GM18907 (cell line): ENCODE results near the gene POLQ.
"Not testable (repeated sequence)": the region's sequence is repeated elsewhere in the genome, so short reads cannot be mapped to it uniquely, and the experiment has no call there.

Experiments used
- ATAC-seq: cut with Tn5 transposase; IDR thresholded peaks from one replicate; pipeline ENCODE4 v1.9.1; 2021; ENCODE audit warnings: mild to moderate bottlenecking, moderate library complexity; ENCODE audit not compliant: unreplicated experiment

POLQ gene

DNA sequence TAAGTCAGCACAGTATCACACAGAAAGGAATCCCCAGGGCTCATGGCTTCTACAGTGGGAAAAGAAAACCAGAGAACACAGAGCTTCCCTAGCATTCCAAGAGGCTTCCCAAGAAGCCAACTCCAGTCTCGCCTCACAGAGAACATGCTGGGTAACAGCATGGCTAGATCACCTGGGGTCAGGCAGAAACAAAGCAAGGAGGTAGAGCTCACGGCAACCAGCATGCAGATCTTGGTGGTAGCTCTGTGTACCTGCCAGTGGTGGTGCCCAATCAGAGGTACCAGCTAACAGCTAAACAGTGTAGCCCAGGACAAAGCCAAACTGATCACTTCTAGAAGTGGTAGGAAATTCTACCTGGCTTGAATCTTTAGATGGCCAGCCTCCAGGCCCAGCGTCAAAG, 31.3 kb downstream of the POLQ start:
- ATAC-seq, result no peak

GRCh38 chr3:121508389-121508788, 37.4 kb downstream of the POLQ start:
- no peak for ATAC-seq

GRCh38 chr3:121505256-121505655, 40.5 kb downstream of the POLQ start:
- ATAC-seq, result no peak

DNA sequence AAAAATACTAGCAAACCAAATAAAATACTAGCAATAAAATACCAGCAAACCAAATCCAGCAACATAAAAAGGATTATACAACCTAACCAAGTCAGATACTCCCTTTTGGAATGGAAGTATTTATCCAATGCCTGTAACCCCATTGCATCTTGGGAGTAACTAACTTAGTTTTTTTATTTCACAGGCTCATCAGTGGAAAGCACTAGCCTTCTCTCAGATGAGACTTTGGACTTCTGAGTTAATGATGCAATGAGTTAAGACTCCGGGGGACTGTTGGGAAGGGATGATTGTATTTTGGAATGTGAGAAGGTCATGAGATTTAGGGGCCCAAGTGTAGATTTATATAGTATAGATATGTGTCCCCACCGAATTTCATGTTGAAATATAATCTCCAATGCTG, 41.2 kb downstream of the POLQ start:
- no peak for ATAC-seq

- no peak for ATAC-seq
These were observed 49.0 kb downstream of the POLQ start for GRCh38 chr3:121496786-121497185.

- no peak for ATAC-seq
These were observed 52.4 kb downstream of the POLQ start for GRCh38 chr3:121493431-121493830.

DNA sequence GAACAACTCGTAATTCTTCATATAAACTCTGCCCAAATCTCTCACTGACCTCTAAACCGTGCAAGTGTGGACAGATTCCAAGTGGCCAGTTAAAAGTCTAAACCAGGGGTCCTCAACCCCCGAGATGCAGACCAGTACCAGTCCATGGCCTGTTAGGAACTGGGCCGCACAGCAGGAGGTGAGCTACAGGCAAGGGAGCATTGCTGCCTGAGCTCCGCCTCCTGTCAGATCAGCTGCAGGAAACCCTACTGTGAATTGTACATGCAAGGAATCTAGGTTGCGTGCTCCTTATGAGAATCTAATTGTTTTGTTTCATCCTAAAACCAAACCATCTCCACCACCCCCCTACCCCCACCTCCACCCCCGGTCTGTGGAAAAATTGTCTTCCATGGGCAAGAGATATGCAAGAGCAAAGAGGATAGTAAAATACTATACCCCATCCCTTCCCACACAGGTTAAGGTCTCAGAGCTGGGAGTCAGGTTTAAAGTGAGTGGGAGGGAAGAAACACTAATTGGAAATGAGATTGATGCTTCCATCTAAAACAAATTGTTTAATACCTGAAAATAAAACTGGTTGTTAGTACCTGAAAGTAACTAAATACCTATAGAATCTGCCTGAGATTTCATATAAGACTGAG, 54.0 kb downstream of the POLQ start:
- ATAC-seq, result no peak

- no peak for ATAC-seq
These were observed 55.6 kb downstream of the POLQ start for GRCh38 chr3:121490161-121490560.

DNA sequence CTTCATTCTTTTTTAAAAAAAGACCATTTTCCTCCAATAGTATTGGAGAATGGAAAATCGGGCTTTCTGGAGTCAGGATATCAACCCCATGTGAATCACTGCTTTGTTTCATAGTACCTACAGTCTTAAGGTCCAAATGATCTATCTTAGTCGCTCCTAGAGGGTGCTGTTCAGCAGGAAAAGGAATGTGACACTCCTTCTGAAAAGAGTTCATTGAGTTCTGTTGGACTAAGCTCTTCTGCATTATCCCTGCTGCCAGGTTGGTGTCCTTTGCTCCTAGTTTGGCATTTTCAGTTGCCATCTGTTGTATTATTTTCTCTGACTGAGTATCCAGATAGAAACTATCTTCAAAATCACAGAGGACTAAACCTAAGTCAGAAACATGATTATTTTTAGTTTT, 57.2 kb downstream of the POLQ start:
- no peak for ATAC-seq

- ATAC-seq, result no peak
These were observed 62.5 kb downstream of the POLQ start for GRCh38 chr3:121483290-121483689.

- ATAC-seq, result no peak
These were observed 63.1 kb downstream of the POLQ start for GRCh38 chr3:121482660-121483059.

DNA sequence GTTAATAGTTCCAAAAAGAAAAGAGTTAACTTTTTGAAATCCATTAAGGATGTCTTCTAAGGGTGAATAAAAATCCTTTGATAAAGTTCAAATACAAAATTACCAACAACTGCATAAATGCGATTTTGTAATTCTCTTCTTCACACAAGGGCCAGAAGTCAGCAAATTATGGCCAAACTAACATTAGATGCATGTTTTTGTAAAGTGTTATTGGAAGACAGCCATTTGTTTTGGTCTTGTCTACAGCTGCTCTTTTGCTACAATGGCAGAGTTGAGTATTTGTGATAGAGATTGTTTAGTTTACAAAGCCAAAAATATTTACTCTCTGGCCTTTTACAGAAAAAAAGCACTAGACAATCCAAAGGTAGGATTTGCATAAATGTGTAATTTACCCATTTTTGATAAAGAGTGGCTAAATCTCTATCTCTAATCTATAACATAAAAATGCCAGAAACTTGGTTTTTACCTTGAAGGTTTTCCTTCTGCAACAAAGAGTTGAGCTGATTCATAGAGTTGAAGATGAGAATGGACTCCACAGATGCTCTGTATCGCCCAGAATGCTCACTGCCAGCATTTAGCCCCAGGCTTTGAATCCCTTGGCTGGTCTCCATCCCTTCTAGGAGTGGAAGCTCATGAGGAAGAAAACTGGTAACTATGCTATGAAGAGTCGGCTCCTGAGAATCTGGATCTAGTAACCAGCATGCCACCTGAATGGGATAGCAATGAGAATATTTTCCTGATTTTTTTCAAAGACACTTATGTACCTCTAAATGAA, 64.5 kb downstream of the POLQ start:
- ATAC-seq, result no peak

DNA sequence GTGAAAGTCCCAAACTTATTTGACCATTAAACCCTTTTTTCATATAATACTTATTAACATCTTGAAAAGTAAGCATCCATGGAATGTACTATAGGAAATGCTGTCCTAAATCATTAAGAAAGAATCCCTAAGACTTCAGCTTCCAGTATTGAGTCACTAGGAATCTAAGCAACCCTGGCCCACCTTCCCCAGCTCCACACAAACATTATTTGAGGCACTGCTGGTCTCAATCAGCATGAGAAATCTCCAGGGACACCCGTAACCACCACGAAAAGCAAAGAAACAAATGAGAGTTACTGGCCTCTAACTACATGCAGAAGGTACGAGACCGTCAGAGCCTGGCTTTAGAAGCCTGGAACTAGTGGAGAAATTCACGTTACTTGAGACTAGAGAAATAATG, 68.2 kb downstream of the POLQ start:
- no peak for ATAC-seq

- no peak for ATAC-seq
These were observed 72.8 kb downstream of the POLQ start for GRCh38 chr3:121473001-121473400.

DNA sequence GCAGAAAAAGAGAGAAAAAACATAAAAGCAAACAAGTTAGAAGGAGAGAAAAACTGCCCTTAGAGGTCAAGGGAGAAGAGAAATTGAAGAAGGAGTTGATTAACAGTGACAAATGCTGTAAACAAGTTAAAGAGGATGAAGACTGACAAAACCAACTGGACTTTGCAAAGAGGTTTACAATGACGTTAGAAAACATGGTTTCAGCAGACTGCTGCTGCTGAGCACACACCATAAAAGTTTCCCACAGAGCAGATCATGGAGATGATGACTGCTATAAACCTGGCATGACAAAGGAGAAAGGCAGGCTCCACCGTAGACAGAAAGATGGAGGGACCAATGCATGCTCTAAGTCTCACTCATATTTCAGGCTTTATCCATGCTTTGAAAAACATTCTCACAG, 78.7 kb downstream of the POLQ start:
- no peak for ATAC-seq

DNA sequence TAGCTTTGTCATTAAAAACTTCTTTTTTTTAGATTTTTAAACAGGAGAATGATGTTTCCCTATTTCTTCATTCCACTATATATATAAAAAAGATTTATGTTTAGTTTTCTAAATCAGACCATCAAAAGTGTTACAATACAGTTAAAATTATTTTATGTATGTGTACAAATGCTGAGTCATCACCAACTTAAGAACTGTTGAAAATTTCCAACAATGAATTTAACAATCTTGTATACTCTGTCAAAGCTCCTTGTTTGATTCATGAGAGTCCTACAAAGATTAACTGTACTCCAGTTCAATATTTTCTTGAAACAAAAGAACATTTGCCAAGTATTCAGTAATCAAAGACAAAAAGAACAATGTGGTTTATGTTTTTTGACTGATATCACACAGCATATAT, 82.0 kb downstream of the POLQ start:
- no peak for ATAC-seq

DNA sequence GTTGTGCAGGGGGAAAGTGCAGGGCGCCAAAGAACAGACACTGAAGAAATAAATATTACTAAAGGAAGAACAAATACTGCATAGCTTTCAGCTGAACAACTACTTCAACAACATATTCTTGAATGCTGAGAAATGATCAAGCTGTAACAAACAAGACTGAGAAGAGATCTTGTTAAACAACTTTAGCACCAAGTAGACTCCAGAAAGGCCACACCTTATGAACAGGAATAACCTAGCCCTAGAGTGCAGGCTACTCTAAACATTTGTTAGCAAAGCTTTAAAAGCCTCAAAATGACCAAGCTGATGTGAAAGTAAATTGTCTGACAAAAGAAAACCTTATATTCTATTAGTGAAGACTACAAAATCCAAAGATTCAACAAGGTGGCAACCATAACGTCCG, 83.2 kb downstream of the POLQ start:
- no peak for ATAC-seq

GRCh38 chr3:121451752-121452151, 94.0 kb downstream of the POLQ start:
- not testable (repeated sequence) for ATAC-seq

GRCh38 chr3:121443456-121443855, 102.3 kb downstream of the POLQ start:
- ATAC-seq, result no peak

DNA sequence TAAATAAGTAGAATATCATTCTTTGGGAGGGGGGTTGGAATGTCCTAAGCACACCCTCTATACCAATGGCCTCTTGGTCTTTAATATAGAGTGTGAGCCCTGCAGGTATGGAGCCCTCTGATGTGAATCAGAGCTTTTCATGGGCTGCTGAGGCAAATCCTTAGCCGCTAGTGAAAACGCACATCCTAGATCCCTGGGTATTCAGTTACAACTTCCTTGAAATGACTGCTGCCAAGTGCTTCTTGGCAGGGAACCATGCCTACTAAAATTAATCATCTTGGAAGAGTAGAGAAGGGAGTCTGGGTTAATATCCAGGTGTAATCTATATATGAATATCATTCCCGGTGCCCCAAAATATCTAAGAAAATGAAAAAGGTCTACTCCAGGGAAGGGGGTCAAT, 109.1 kb downstream of the POLQ start:
- ATAC-seq, result no peak

GRCh38 chr3:121436074-121436473, 109.7 kb downstream of the POLQ start:
- no peak for ATAC-seq

GRCh38 chr3:121431726-121432517, 113.9 kb downstream of the POLQ start:
- peak; percentile 98 for ATAC-seq
